SU-DHL-6 (cell line): ENCODE measurements around the gene GNG7.
"Not testable (repeated sequence)": the region's sequence is repeated elsewhere in the genome, so short reads cannot be mapped to it uniquely, and the experiment has no call there.

ENCODE experiments used
- H2AFZ ChIP-seq: fragments of 200-600 bp; sonication (generic); 2 replicates; pipeline ENCODE4 v1.6.1; 2014; ENCODE audit warnings: low read depth, mild to moderate bottlenecking, moderate library complexity, mixed read lengths, antibody characterized with exemption, low read length; ENCODE audit not compliant: severe bottlenecking
- H3F3A ChIP-seq: fragments of 200-600 bp; shearing (Covaris generic); 2 replicates; pipeline ENCODE4 v1.6.0; 2016; ENCODE audit warnings: antibody characterized with exemption, mild to moderate bottlenecking; ENCODE audit not compliant: insufficient read depth
- H3K27ac ChIP-seq: fragments of 200-600 bp; sonication (generic); 2 replicates; pipeline ENCODE4 v1.5.1; 2016; ENCODE audit warnings: low read depth, mild to moderate bottlenecking, low read length, moderate library complexity, mixed read lengths
- H3K27me3 ChIP-seq: fragments of 200-600 bp; sonication (generic), shearing (Covaris generic); 2 replicates; pipeline ENCODE4 v1.6.0; 2014; ENCODE audit warnings: mild to moderate bottlenecking, low read length
- H3K36me3 ChIP-seq: fragments of 200-600 bp; sonication (generic); 2 replicates; pipeline ENCODE4 v1.6.1; 2014; ENCODE audit warnings: mild to moderate bottlenecking, low read length, mixed read lengths
- H3K4me2 ChIP-seq: fragments of 300-600, 200-600 bp; shearing (Covaris generic), sonication (generic); 2 replicates; pipeline ENCODE4 v1.6.0; 2014; ENCODE audit warnings: low read length, low read depth, mild to moderate bottlenecking; ENCODE audit not compliant: poor library complexity, severe bottlenecking
- H3K4me3 ChIP-seq: fragments of 200-600 bp; sonication (generic); 2 replicates; pipeline ENCODE4 v1.5.1; 2014; ENCODE audit warnings: antibody characterized with exemption, low read length, mild to moderate bottlenecking, mixed read lengths; ENCODE audit not compliant: insufficient read depth, poor library complexity, severe bottlenecking
- H3K79me2 ChIP-seq: fragments of 200-600 bp; sonication (generic); 2 replicates; pipeline ENCODE4 v1.6.1; 2014; ENCODE audit warnings: mild to moderate bottlenecking, low read length, moderate library complexity; ENCODE audit not compliant: insufficient read depth
- H3K9ac ChIP-seq: fragments of 200-600 bp; sonication (generic); 2 replicates; pipeline ENCODE4 v1.7.0; 2014; ENCODE audit warnings: mild to moderate bottlenecking, low read length
- H3K9me2 ChIP-seq: fragments of 200-600 bp; sonication (generic); replicated peaks from 2 replicates; pipeline ENCODE4 v1.6.1; 2014; ENCODE audit warnings: low read length; ENCODE audit not compliant: insufficient read depth
- H3K9me3 ChIP-seq: fragments of 200-600 bp; sonication (generic); 2 replicates; pipeline ENCODE4 v1.6.1; 2014; ENCODE audit warnings: low read length, mixed read lengths; ENCODE audit not compliant: insufficient read depth
- H4K20me1 ChIP-seq: fragments of 200-600 bp; sonication (generic); 2 replicates; pipeline ENCODE4 v1.6.1; 2014; ENCODE audit warnings: low read depth, mild to moderate bottlenecking, antibody characterized with exemption, low read length, moderate library complexity, mixed read lengths
- CTCF ChIP-seq: fragments of 200-600 bp; sonication (generic); IDR thresholded peaks from one replicate; pipeline ENCODE4 v1.5.1; 2017; ENCODE audit warnings: antibody characterized with exemption, mild to moderate bottlenecking, low read length, moderate library complexity; ENCODE audit not compliant: insufficient read depth, poor library complexity, severe bottlenecking
- EZH2phosphoT487 ChIP-seq: fragments of 200-600 bp; sonication (generic), shearing (Covaris generic); conservative IDR thresholded peaks from 2 replicates; pipeline ENCODE4 v1.6.1; 2018; ENCODE audit warnings: mild to moderate bottlenecking, antibody characterized with exemption, low read length, moderate library complexity, mixed read lengths

Gene GNG7

GRCh38 chr19:2540646-2541454, 161.6 kb downstream of the GNG7 start:
- Histone ChIP-seq H3K4me3 (no peak overlapping the region), H3K36me3 (no peaks in the 10 kb centered on the region), H3K27me3 (no peaks in the 10 kb centered on the region), H3K9ac (no peak overlapping the region), H3K9me3 (no peaks in the 10 kb centered on the region), H3K27ac (no peak overlapping the region), H3K9me2 (no peaks in the 10 kb centered on the region), H3K4me2 (no peak overlapping the region), H4K20me1 (no peaks in the 10 kb centered on the region), H2AFZ (no peak overlapping the region), H3K79me2 (no peaks in the 10 kb centered on the region), H3F3A (no peaks in the 10 kb centered on the region)
- TF ChIP-seq CTCF (no peak), EZH2phosphoT487 (no peak)

GRCh38 chr19:2540251-2540645, 162.2 kb downstream of the GNG7 start:
- no peaks in the 10 kb centered on the region for H3K9me2 ChIP-seq
- no peaks in the 10 kb centered on the region for H3K36me3 ChIP-seq
- no peaks in the 10 kb centered on the region for H3F3A ChIP-seq
- no peaks in the 10 kb centered on the region for H3K27me3 ChIP-seq
- no peak overlapping the region for H3K9ac ChIP-seq
- H3K4me3 ChIP-seq: no peak overlapping the region
- H3K27ac ChIP-seq: no peak overlapping the region
- TF ChIP-seq EZH2phosphoT487 (no peak), CTCF (no peak)
- no peak overlapping the region for H3K4me2 ChIP-seq
- H3K9me3 ChIP-seq: no peaks in the 10 kb centered on the region
- no peaks in the 10 kb centered on the region for H4K20me1 ChIP-seq
- no peak overlapping the region for H2AFZ ChIP-seq
- H3K79me2 ChIP-seq: no peaks in the 10 kb centered on the region

- TF ChIP-seq EZH2phosphoT487 (no peak), CTCF (no peak)
- Histone ChIP-seq H3F3A (no peaks in the 10 kb centered on the region), H3K79me2 (no peaks in the 10 kb centered on the region), H3K4me3 (no peak overlapping the region), H3K9ac (no peak overlapping the region), H3K9me2 (no peaks in the 10 kb centered on the region), H3K36me3 (no peaks in the 10 kb centered on the region), H3K4me2 (no peak overlapping the region), H4K20me1 (no peaks in the 10 kb centered on the region), H3K27me3 (no peaks in the 10 kb centered on the region), H2AFZ (no peak overlapping the region), H3K9me3 (no peaks in the 10 kb centered on the region), H3K27ac (no peak overlapping the region)
Observed at GRCh38 chr19:2538096-2538757, 164.3 kb downstream of the GNG7 start.

- not testable (repeated sequence) for H3F3A ChIP-seq, H2AFZ ChIP-seq, H3K27ac ChIP-seq, H3K9me2 ChIP-seq, H3K9me3 ChIP-seq, H3K36me3 ChIP-seq, H4K20me1 ChIP-seq, H3K27me3 ChIP-seq, H3K9ac ChIP-seq, H3K4me3 ChIP-seq, H3K4me2 ChIP-seq, H3K79me2 ChIP-seq
Observed at GRCh38 chr19:2537584-2537983, 164.9 kb downstream of the GNG7 start.
